ENCODE measurements around the gene MAPK7. TPM values are rescaled to one million over a fixed set of nuclear protein-coding genes. Genes with fewer than 3 reads are reported as not detected.

Gene MAPK7
- total and polyA plus RNA-seq, 2 donors (not counting 1 experiment from before 2014, with no cell fraction given), result 12.8 to 18.8 TPM

- H3K9ac ChIP-seq (ENCODE audit: insufficient read depth, low read length), result peak overlapping the region; percentile 82
- no peak overlapping the region for H2AFZ ChIP-seq (ENCODE audit: low read length)
- H3K79me2 ChIP-seq (ENCODE audit: control insufficient read depth, insufficient read depth, low read length), result peaks cover 20% of the 10 kb centered on the region
- no peak for DNase-seq (ENCODE audit: low read depth in 2 of 2)
- peak overlapping the region; percentile 68 to 86 (median 80) for H3K4me3 ChIP-seq (replicated peaks in 1 of 4; ENCODE audit: control extremely low read depth in 1 of 4, insufficient read depth in 1 of 4, low read depth in 3 of 4, low read length in 4 of 4)
- H3K4me1 ChIP-seq (ENCODE audit: control insufficient read depth, extremely low read depth, insufficient read depth, low read length), result peaks cover 25% of the 10 kb centered on the region
- no peaks in the 10 kb centered on the region for H3K9me3 ChIP-seq (ENCODE audit: control insufficient read depth, insufficient read depth, low read depth, low read length)
- H3K4me2 ChIP-seq (ENCODE audit: extremely low read depth, insufficient read depth, low read length), result peak overlapping the region; percentile 95
- H4K20me1 ChIP-seq (ENCODE audit: control insufficient read depth, extremely low read depth, insufficient read depth, low read length), result no peaks in the 10 kb centered on the region
- peaks cover 33% of the 10 kb centered on the region for H3K36me3 ChIP-seq (ENCODE audit: control insufficient read depth, insufficient read depth, low read length)
- no peaks in the 10 kb centered on the region for H3K27me3 ChIP-seq (ENCODE audit: control insufficient read depth, insufficient read depth, low read length)
- H3K27ac ChIP-seq (ENCODE audit: insufficient read depth, low read length), result peak overlapping the region; percentile 99
- TF ChIP-seq CTCF (conservative IDR thresholded peaks at IDR 0.05 in 1 of 2, IDR thresholded peaks at IDR 0.05 in 1 of 2; ENCODE audit: low read depth in 1 of 2, low read length in 2 of 2), result no peak
- no peak for TF ChIP-seq EZH2 (IDR thresholded peaks at IDR 0.05; ENCODE audit: low read length, missing control alignments)
Observed at GRCh38 chr17:19379361-19380065, 1.2 kb downstream of the MAPK7 start.

GRCh38 chr17:19380481-19381301 lies 2.4 kb downstream of the MAPK7 start:
- Histone ChIP-seq H3K36me3 (ENCODE audit: control insufficient read depth, insufficient read depth, low read length) (peaks cover 38% of the 10 kb centered on the region), H4K20me1 (ENCODE audit: control insufficient read depth, extremely low read depth, insufficient read depth, low read length) (no peaks in the 10 kb centered on the region)

More at GRCh38 chr17:19380481-19381301, 2.4 kb downstream of the MAPK7 start:
- TF ChIP-seq CTCF (conservative IDR thresholded peaks at IDR 0.05 in 1 of 2, IDR thresholded peaks at IDR 0.05 in 1 of 2; ENCODE audit: low read depth in 1 of 2, low read length in 2 of 2), result no peak
- no peak for TF ChIP-seq EZH2 (IDR thresholded peaks at IDR 0.05; ENCODE audit: low read length, missing control alignments)
- Histone ChIP-seq H2AFZ (ENCODE audit: low read length) (no peak overlapping the region), H3K4me2 (ENCODE audit: extremely low read depth, insufficient read depth, low read length) (no peak overlapping the region), H3K9ac (ENCODE audit: insufficient read depth, low read length) (no peak overlapping the region), H3K27me3 (ENCODE audit: control insufficient read depth, insufficient read depth, low read length) (no peaks in the 10 kb centered on the region), H3K4me1 (ENCODE audit: control insufficient read depth, extremely low read depth, insufficient read depth, low read length) (peaks cover 34% of the 10 kb centered on the region), H3K9me3 (ENCODE audit: control insufficient read depth, insufficient read depth, low read depth, low read length) (no peaks in the 10 kb centered on the region), H3K79me2 (ENCODE audit: control insufficient read depth, insufficient read depth, low read length) (peaks cover 20% of the 10 kb centered on the region), H3K4me3 (replicated peaks in 1 of 4; ENCODE audit: control extremely low read depth in 1 of 4, insufficient read depth in 1 of 4, low read depth in 3 of 4, low read length in 4 of 4) (peak overlapping the region in 1 of 4 experiments; percentile 77), H3K27ac (ENCODE audit: insufficient read depth, low read length) (no peak overlapping the region)
- no peak for DNase-seq (ENCODE audit: low read depth in 2 of 2)

All from fibroblast of lung (primary cell).